ENCODE results near the gene SLC46A2.

SLC46A2 gene

GRCh38 chr9:112850840-112851239, 39.8 kb downstream of the SLC46A2 start:
- Histone ChIP-seq H4K20me1 (ENCODE audit: low read depth, low read length) (no peaks in the 10 kb centered on the region), H3F3A (ENCODE audit: insufficient read depth) (no peaks in the 10 kb centered on the region), H3K4me2 (ENCODE audit: low read depth, low read length, poor library complexity, severe bottlenecking) (no peak overlapping the region), H3K9me3 (ENCODE audit: insufficient read depth, low read length) (no peaks in the 10 kb centered on the region), H3K4me3 (ENCODE audit: insufficient read depth, low read length, poor library complexity, severe bottlenecking) (no peak overlapping the region), H2AFZ (ENCODE audit: low read depth, low read length, severe bottlenecking) (no peak overlapping the region), H3K9me2 (replicated peaks; ENCODE audit: insufficient read depth, low read length) (no peaks in the 10 kb centered on the region), H3K9ac (ENCODE audit: low read length) (no peak overlapping the region), H3K79me2 (ENCODE audit: insufficient read depth, low read length) (no peaks in the 10 kb centered on the region), H3K27me3 (ENCODE audit: low read length) (no peaks in the 10 kb centered on the region), H3K27ac (ENCODE audit: low read depth, low read length) (no peak overlapping the region), H3K36me3 (ENCODE audit: low read length) (no peaks in the 10 kb centered on the region)
- TF ChIP-seq EZH2phosphoT487 (conservative IDR thresholded peaks at IDR 0.05; ENCODE audit: low read length) (no peak), CTCF (IDR thresholded peaks at IDR 0.05; ENCODE audit: insufficient read depth, low read length, poor library complexity, severe bottlenecking) (no peak)

- no peak for TF ChIP-seq CTCF (IDR thresholded peaks at IDR 0.05; ENCODE audit: insufficient read depth, low read length, poor library complexity, severe bottlenecking)
- no peaks in the 10 kb centered on the region for H3K9me2 ChIP-seq (replicated peaks; ENCODE audit: insufficient read depth, low read length)
- H3K79me2 ChIP-seq (ENCODE audit: insufficient read depth, low read length), result no peaks in the 10 kb centered on the region
- no peaks in the 10 kb centered on the region for H3K27me3 ChIP-seq (ENCODE audit: low read length)
- H3K9ac ChIP-seq (ENCODE audit: low read length), result no peak overlapping the region
- no peak overlapping the region for H2AFZ ChIP-seq (ENCODE audit: low read depth, low read length, severe bottlenecking)
- no peaks in the 10 kb centered on the region for H3K9me3 ChIP-seq (ENCODE audit: insufficient read depth, low read length)
- H4K20me1 ChIP-seq (ENCODE audit: low read depth, low read length), result no peaks in the 10 kb centered on the region
- no peak overlapping the region for H3K4me3 ChIP-seq (ENCODE audit: insufficient read depth, low read length, poor library complexity, severe bottlenecking)
- no peak overlapping the region for H3K4me2 ChIP-seq (ENCODE audit: low read depth, low read length, poor library complexity, severe bottlenecking)
- no peaks in the 10 kb centered on the region for H3F3A ChIP-seq (ENCODE audit: insufficient read depth)
- no peak overlapping the region for H3K27ac ChIP-seq (ENCODE audit: low read depth, low read length)
- no peaks in the 10 kb centered on the region for H3K36me3 ChIP-seq (ENCODE audit: low read length)
Observed at GRCh38 chr9:112849363-112849922, 41.2 kb downstream of the SLC46A2 start.

- Histone ChIP-seq H2AFZ (ENCODE audit: low read depth, low read length, severe bottlenecking) (no peak overlapping the region), H3K9me2 (replicated peaks; ENCODE audit: insufficient read depth, low read length) (no peaks in the 10 kb centered on the region), H3K27ac (ENCODE audit: low read depth, low read length) (no peak overlapping the region), H3K4me3 (ENCODE audit: insufficient read depth, low read length, poor library complexity, severe bottlenecking) (no peak overlapping the region), H3K36me3 (ENCODE audit: low read length) (no peaks in the 10 kb centered on the region), H3F3A (ENCODE audit: insufficient read depth) (no peaks in the 10 kb centered on the region), H3K4me2 (ENCODE audit: low read depth, low read length, poor library complexity, severe bottlenecking) (no peak overlapping the region), H4K20me1 (ENCODE audit: low read depth, low read length) (no peaks in the 10 kb centered on the region), H3K9me3 (ENCODE audit: insufficient read depth, low read length) (no peaks in the 10 kb centered on the region), H3K79me2 (ENCODE audit: insufficient read depth, low read length) (no peaks in the 10 kb centered on the region), H3K27me3 (ENCODE audit: low read length) (no peaks in the 10 kb centered on the region), H3K9ac (ENCODE audit: low read length) (no peak overlapping the region)
- TF ChIP-seq EZH2phosphoT487 (conservative IDR thresholded peaks at IDR 0.05; ENCODE audit: low read length) (no peak), CTCF (IDR thresholded peaks at IDR 0.05; ENCODE audit: insufficient read depth, low read length, poor library complexity, severe bottlenecking) (no peak)
Observed at GRCh38 chr9:112848316-112849151, 42.1 kb downstream of the SLC46A2 start.
